GM19328 (cell line): ENCODE measurements around the gene VPS16.
A peak's percentile ranks its signal among the peaks of the same experiment; 100 is the strongest.

ENCODE experiments used
- ATAC-seq: cut with Tn5 transposase; IDR thresholded peaks from one replicate; pipeline ENCODE4 v1.9.1; 2021; ENCODE audit warnings: mild to moderate bottlenecking, moderate library complexity; ENCODE audit not compliant: unreplicated experiment

The VPS16 gene

GRCh38 chr20:2867081-2867864, 26.7 kb downstream of the VPS16 start:
- no peak for ATAC-seq

- ATAC-seq: no peak
These were observed 28.8 kb downstream of the VPS16 start for GRCh38 chr20:2869381-2869780.

GRCh38 chr20:2871111-2871465, 30.5 kb downstream of the VPS16 start:
- no peak for ATAC-seq

GRCh38 chr20:2871661-2872458, 31.3 kb downstream of the VPS16 start:
- no peak for ATAC-seq

- peak; percentile 16 for ATAC-seq
These were observed 32.0 kb downstream of the VPS16 start for GRCh38 chr20:2872459-2873009.

GRCh38 chr20:2873010-2873746, 32.6 kb downstream of the VPS16 start, which contains the start of gene PTPRA:
Gene PTPRA (plus strand): TSS chr20:2873481. CDS start chr20:2964278, 90,797 bp downstream.
- peak; percentile 85 for ATAC-seq

- ATAC-seq: peak; percentile 43
These were observed 33.1 kb downstream of the VPS16 start for GRCh38 chr20:2873747-2874041.

- ATAC-seq: no peak
These were observed 33.9 kb downstream of the VPS16 start for GRCh38 chr20:2874456-2874855.

- no peak for ATAC-seq
These were observed 35.2 kb downstream of the VPS16 start for GRCh38 chr20:2875690-2876203.

- ATAC-seq: no peak
These were observed 38.0 kb downstream of the VPS16 start for GRCh38 chr20:2878515-2878914.

- no peak for ATAC-seq
These were observed 38.6 kb downstream of the VPS16 start for GRCh38 chr20:2879146-2879545.

GRCh38 chr20:2880650-2881049, 40.1 kb downstream of the VPS16 start:
- no peak for ATAC-seq

GRCh38 chr20:2883726-2884637, 43.4 kb downstream of the VPS16 start:
- no peak for ATAC-seq

GRCh38 chr20:2887715-2888114, 47.2 kb downstream of the VPS16 start:
- ATAC-seq: no peak

- no peak for ATAC-seq
These were observed 47.8 kb downstream of the VPS16 start for GRCh38 chr20:2888224-2888955.

GRCh38 chr20:2889209-2889608, 48.7 kb downstream of the VPS16 start:
- ATAC-seq: no peak

- no peak for ATAC-seq
These were observed 49.3 kb downstream of the VPS16 start for GRCh38 chr20:2889797-2890196.

- ATAC-seq: no peak
These were observed 50.2 kb downstream of the VPS16 start for GRCh38 chr20:2890742-2891141.

- no peak for ATAC-seq
These were observed 50.8 kb downstream of the VPS16 start for GRCh38 chr20:2891343-2891742.
